GM18870 (cell line): ENCODE results near the gene ATP12A.

ENCODE experiments used
- ATAC-seq: cut with Tn5 transposase; IDR thresholded peaks from one replicate; pipeline ENCODE4 v1.9.1; 2021; ENCODE audit warnings: moderate library complexity; ENCODE audit not compliant: unreplicated experiment

ATP12A gene

GRCh38 chr13:24662195-24663088 lies 17.8 kb upstream of the ATP12A start:
- ATAC-seq: no peak

- ATAC-seq: no peak
These were observed 17.2 kb upstream of the ATP12A start for GRCh38 chr13:24663089-24663395.

- ATAC-seq: no peak
These were observed 16.6 kb upstream of the ATP12A start for GRCh38 chr13:24663586-24663985.

GRCh38 chr13:24664726-24665409 lies 15.3 kb upstream of the ATP12A start:
- no peak for ATAC-seq

- no peak for ATAC-seq
These were observed 11.7 kb upstream of the ATP12A start for GRCh38 chr13:24668511-24668910.

- ATAC-seq: no peak
These were observed 11.1 kb upstream of the ATP12A start for GRCh38 chr13:24668955-24669582.

GRCh38 chr13:24670174-24670573 lies 10.0 kb upstream of the ATP12A start:
- no peak for ATAC-seq

- ATAC-seq: no peak
These were observed 9.2 kb upstream of the ATP12A start for GRCh38 chr13:24670961-24671381.

GRCh38 chr13:24671386-24672113 lies 8.7 kb upstream of the ATP12A start:
- no peak for ATAC-seq

- no peak for ATAC-seq
These were observed 7.8 kb upstream of the ATP12A start for GRCh38 chr13:24672141-24673132.

GRCh38 chr13:24675806-24676570 lies 4.2 kb upstream of the ATP12A start:
- ATAC-seq: no peak

GRCh38 chr13:24678151-24678550 lies 2.1 kb upstream of the ATP12A start:
- ATAC-seq: no peak

- ATAC-seq: no peak
These were observed 522 bp upstream of the ATP12A start for GRCh38 chr13:24679686-24680085.

GRCh38 chr13:24680921-24681604 lies 855 bp downstream of the ATP12A start:
- no peak for ATAC-seq

- no peak for ATAC-seq
These were observed 1.7 kb downstream of the ATP12A start for GRCh38 chr13:24681930-24682329.

GRCh38 chr13:24682353-24682752 lies 2.1 kb downstream of the ATP12A start:
- ATAC-seq: no peak

GRCh38 chr13:24683351-24683750 lies 3.1 kb downstream of the ATP12A start:
- ATAC-seq: no peak

GRCh38 chr13:24683838-24684599 lies 3.8 kb downstream of the ATP12A start:
- no peak for ATAC-seq
